GM19023 (cell line): ENCODE measurements around the gene ICA1.
A peak's percentile ranks its signal among the peaks of the same experiment; 100 is the strongest.
"Not testable (repeated sequence)": the region's sequence is repeated elsewhere in the genome, so short reads cannot be mapped to it uniquely, and the experiment has no call there.

Experiments
- ATAC-seq: cut with Tn5 transposase; IDR thresholded peaks from one replicate; pipeline ENCODE4 v1.9.1; 2021; ENCODE audit warnings: mild to moderate bottlenecking, moderate library complexity; ENCODE audit not compliant: unreplicated experiment

Gene ICA1

GRCh38 chr7:8271960-8272359 is 10.0 kb upstream of the ICA1 start:
- no peak for ATAC-seq

DNA sequence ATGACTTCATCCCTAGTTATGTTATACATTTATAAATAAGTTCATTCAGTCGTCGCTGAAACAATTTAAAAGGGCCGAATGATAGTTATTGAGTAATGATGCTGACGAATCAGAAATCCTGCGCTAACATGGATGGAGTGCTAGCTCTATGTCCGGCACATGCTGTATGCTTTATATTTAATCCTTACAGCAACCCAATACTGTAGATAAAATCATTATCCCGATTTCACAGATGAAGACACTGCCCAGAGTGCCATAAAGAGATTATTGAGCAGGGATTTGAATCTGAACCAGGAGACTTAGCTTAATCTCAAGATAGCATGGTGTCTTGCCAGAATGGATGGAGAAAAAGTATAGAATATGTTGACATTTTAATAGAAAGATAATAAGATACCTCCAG is 1.1 kb upstream of the ICA1 start:
- no peak for ATAC-seq

GRCh38 chr7:8260871-8261694 is 884 bp downstream of the ICA1 start:
- ATAC-seq: peak; percentile 33

- no peak for ATAC-seq
Measured at GRCh38 chr7:8259586-8260222, 2.3 kb downstream of the ICA1 start.

DNA sequence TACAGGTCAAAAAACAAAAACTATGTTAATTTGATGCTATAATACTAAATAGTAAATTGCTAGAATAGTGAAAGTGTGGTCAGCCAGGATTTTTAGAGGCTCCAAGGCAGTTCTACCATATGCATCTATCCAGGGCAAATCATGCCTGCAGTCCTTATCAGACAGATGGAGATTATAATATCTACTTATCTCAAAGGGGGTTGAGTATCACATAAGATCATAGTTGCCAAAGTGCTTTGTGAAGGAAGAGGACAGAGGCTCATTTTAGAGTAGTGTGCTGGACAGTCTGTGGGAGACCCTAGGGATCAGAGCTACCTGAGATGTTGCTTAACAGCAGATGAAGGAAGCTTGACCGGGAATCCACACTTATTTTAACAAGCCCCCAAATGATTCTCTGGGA is 3.2 kb downstream of the ICA1 start:
- ATAC-seq: no peak

GRCh38 chr7:8258166-8258565 is 3.8 kb downstream of the ICA1 start:
- no peak for ATAC-seq

DNA sequence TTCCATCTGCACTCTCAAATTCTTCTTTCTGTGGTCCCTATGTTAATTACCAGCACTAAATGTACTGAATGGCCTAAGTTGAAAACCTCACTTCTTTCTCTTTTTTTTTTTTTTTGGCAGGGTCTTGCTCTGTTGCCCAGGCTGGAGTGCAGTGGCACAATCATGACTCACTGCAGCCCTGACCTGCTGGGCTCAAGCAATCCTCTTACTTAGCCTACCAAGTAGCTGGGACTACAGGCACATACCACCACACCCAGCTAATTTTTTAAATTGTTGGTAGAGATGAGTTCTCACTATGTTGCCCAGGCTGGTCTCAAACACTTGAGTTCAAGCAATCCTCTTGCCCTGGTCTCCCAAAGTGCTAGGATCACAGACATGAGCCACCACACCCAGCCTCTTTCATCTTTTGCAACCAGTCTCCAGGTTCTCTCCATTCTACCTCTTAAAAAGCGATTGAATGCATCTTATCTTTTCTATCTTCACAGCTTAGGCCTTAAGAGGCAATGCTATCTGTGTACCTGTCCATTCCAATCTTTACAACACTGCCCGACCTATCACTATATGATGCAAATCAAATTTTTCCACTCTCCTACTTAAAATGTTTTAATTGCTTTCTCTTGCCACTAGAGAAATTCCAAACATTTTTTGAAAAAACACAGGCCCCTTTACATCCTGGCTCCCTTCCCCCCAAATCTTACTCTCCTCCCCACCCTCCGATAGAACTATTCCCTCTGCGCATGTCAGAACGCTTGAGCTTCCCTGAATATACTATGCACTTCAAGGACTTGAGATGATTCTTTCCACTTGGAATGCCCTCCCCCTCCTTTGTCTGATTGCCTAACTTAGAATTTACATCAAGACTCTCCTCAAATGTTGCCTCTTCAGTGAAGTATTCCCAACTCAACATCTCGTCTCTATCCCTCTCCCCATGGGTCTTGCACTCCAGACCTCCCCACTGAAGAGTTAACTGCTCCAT is 6.0 kb downstream of the ICA1 start:
- ATAC-seq: no peak

DNA sequence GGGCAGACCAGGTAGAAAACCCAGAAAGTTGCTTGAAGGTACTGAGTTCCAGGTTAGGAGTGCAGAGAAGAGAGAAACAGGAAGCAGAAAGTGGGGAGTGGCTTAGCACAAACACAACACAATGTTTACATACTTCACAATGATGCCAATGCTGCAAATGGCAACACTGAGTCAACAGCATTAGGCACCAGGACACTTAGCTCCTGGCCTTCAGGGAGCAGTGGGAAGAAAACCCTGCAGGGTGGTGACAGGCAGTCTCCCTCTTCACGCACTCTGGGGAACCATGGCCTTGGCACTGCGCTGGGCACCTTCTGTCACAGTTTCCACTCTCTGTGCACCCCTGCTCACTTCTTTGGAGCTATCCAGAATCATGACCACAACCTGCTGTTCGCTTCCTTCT is 7.3 kb downstream of the ICA1 start:
- no peak for ATAC-seq

DNA sequence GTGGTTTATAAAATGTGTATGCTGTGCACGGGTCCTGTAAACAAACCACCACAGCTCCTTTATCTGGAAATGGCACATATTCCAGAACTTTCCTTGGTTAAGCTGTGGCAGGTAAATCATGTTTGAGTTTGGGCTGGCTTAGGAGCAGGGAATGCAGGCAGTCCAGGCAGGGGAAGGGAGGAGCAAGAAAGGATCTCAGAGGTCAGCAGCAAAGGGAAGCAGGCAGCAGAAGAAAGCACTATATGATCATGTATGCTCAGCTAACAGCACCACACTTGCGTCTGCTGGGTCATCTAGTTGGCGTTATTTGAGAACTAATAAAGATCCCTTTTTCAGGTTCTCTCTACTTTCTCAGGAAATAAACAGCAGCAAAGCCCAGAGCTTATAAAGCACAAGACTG is 7.8 kb downstream of the ICA1 start:
- no peak for ATAC-seq

DNA sequence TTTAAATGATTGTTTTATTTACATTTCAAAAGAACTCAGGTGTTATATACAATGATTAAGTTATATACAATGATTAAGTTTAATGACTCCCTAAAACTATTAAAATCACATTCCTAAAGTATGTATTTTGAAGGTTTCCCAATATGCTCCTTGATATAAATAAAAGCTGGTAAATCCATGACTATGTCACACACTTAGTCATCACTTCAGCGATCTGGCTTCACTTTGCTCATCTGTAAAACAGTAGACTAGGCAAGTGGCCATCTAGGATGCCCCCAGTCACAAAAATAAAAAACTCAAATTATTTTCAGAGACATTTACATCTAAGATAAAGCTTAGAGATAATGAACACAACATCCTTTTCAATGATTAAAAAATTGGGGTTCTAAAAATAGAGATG is 10.8 kb downstream of the ICA1 start:
- ATAC-seq: no peak

DNA sequence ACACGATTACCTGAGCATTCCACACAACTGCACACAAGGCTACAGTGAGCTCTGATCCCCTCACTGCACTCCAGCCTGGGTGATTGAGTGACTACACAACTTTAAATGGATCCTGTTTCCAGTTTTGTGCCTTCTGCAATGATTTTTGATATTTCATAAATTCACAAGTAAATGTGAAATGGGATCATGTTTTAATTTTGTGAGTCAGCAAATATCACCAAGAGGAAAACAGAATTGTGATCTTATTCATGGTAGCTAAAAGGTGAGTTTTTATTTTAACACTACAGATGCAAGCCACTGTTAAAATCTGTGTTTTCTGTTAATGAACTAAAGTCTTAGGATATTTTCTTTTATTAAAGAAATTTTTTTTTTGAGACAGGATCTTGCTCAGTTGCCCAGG is 11.4 kb downstream of the ICA1 start:
- ATAC-seq: no peak

- no peak for ATAC-seq
Measured at GRCh38 chr7:8249121-8249520, 12.8 kb downstream of the ICA1 start.

DNA sequence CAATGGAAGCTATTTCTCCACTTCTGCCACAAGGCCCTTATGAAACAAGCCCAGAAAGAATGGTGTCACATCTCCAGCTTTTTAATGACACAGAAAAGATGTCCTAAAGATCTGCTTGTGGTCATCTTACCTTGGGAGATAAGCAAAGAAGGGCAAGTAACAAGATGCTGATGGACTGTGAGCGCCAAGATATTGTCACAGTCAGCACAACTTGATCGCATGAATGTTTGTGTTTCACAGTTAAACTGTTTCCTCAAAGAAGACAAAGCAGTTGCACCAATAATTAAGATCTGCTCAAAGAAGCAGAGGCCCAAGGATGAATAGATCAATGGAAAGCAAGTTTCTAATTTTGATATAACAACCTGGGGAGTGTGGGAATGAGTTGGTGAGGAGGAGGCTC is 15.9 kb downstream of the ICA1 start:
- no peak for ATAC-seq

DNA sequence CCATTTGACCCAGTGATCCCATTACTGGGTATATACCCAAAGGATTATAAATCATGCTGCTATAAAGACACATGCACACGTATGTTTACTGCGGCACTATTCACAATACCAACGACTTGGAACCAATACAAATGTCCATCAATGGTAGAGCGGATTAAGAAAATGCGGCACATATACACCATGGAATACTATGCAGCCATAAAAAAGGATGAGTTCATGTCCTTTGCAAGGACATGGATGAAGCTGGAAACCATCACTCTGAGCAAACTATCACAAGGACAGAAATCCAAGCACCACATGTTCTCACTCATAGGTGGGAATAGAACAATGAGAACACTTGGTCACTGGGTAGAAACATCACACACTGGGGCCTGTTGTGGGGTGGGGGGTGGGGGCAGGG is 16.9 kb downstream of the ICA1 start:
- ATAC-seq: not testable (repeated sequence)

DNA sequence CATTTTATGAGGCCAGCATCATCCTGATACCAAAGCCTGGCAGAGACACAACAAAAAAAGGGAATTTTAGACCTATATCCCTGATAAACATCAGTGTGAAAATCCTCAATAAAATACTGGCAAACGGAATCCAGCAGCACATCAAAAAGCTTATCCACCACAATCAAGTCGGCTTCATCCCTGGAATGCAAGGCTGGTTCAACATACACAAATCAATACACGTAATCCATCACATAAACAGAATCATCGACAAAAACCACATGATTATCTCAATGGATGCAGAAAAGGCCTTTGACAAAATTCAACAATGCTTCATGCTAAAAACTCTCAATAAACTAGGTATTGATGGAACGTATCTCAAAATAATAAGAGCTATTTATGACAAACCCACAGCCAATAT is 18.9 kb downstream of the ICA1 start:
- ATAC-seq: not testable (repeated sequence)

DNA sequence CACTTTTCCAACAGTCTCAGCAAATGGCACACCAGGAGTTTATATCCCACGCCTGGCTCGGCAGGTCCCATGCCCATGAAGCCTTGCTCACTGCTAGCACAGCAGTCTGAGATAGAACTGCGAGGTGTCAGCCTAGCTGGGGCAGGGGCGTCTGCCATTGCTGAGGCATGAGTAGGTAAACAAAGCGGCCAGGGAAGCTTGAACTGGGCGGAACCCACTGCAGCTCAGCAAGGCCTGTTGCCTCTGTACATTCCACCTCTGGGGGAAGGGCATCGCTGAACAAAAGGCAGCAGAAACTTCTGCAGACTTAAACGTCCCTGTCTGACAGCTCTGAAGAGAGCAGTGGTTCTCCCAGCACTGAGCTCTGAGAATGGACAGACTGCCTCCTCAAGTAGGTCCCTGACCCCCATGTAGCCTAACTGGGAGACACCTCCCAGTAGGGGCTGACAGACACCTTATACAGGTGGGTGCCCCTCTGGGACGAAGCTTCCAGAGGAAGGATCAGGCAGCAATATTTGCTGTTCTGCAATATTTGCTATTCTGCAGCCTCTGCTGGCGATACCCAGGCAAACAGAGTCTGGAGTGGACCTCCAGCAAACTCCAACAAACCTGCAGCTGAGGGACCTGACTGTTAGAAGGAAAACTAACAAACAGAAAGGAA is 22.1 kb downstream of the ICA1 start:
- ATAC-seq: not testable (repeated sequence)

GRCh38 chr7:8236780-8237407 is 25.1 kb downstream of the ICA1 start:
- no peak for ATAC-seq

DNA sequence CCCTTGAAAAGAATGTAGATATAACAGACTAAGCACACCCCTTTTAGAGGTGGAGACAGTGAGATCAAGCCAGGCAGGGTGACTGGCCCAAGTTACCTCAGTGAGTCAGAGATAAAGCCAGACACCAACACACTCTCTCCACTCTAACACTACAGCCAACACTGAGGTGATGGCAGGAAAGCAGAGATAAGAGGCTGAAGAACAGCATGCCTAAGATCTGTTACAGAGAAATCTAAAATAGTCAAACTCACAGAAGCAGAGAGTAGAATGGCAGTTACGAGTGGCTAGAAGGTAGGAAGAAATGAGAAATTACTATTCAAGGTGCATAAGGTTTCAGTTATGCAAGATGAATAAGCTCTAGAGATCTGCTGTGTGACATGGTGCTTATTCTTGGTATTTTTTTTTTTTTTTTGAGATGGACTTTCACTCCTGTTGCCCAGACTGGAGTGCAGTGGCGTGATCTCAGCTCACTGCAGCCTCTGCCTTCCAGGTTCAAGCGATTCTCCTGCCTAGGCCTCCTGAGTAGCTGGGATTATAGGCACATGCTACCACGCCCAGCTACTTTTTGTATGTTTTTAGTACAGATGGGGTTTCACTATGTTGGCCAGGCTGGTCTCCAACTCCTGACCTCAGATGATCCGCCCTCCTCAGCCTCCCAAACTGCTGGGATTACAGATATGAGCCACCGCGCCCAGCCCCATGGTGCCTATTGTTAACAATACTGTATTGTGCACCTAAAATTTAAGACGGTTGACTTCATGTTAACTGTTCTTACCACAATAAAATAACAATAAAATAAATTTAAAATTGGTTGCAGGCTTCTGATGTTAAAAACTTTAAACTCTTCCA is 28.7 kb downstream of the ICA1 start:
- ATAC-seq: no peak

- ATAC-seq: no peak
Measured at GRCh38 chr7:8229927-8230326, 32.0 kb downstream of the ICA1 start.
